ENCODE measurements around the gene TEX11.

The TEX11 gene

GRCh38 chrX:70504772-70505450, 403.6 kb downstream of the TEX11 start:
- H3K27ac ChIP-seq = no peak overlapping the region
- no peak for TF ChIP-seq CTCF (IDR thresholded peaks at IDR 0.05)
- no peak overlapping the region for H3K4me3 ChIP-seq
- H3K9me3 ChIP-seq = no peaks in the 10 kb centered on the region
- DNase-seq = no peak
- no peaks in the 10 kb centered on the region for H3K4me1 ChIP-seq
- intact Hi-C loops (cut with DNase I; ENCODE audit: low total_unique reads) = loop anchor here (5.0 kb wide), 1 partner anchor 58 kb away; no protein-coding TSS in a partner anchor
- peaks cover 0 to 50% (median 16%) of the 10 kb centered on the region in 3 donors for H3K36me3 ChIP-seq
- H3K27me3 ChIP-seq = no peaks in the 10 kb centered on the region

GRCh38 chrX:70500826-70501225, 407.7 kb downstream of the TEX11 start:
- H3K9me3 ChIP-seq = no peaks in the 10 kb centered on the region
- DNase-seq = no peak
- intact Hi-C loops (cut with DNase I; ENCODE audit: low total_unique reads) = loop anchor here (5.0 kb wide), 1 partner anchor 54 kb away; no protein-coding TSS in a partner anchor
- H3K4me1 ChIP-seq = no peaks in the 10 kb centered on the region
- no peak overlapping the region for H3K27ac ChIP-seq
- H3K36me3 ChIP-seq = peaks cover 0 to 81% (median 28%) of the 10 kb centered on the region in 3 donors
- no peak overlapping the region for H3K4me3 ChIP-seq
- H3K27me3 ChIP-seq = no peaks in the 10 kb centered on the region
- no peak for TF ChIP-seq CTCF (IDR thresholded peaks at IDR 0.05)

- no peak for TF ChIP-seq CTCF (IDR thresholded peaks at IDR 0.05)
- no peak overlapping the region for H3K27ac ChIP-seq
- intact Hi-C loops (cut with DNase I; ENCODE audit: low total_unique reads) = no loop called here
Measured at GRCh38 chrX:70498129-70498528, 410.4 kb downstream of the TEX11 start.

GRCh38 chrX:70497026-70497425, 411.5 kb downstream of the TEX11 start:
- H3K4me3 ChIP-seq = no peak overlapping the region
- TF ChIP-seq CTCF (IDR thresholded peaks at IDR 0.05) = no peak
- no peak for DNase-seq
- intact Hi-C loops (cut with DNase I; ENCODE audit: low total_unique reads) = no loop called here
- no peaks in the 10 kb centered on the region for H3K4me1 ChIP-seq
- H3K36me3 ChIP-seq = peaks cover 0 to 80% (median 43%) of the 10 kb centered on the region in 3 donors
- no peaks in the 10 kb centered on the region for H3K9me3 ChIP-seq
- no peaks in the 10 kb centered on the region for H3K27me3 ChIP-seq
- no peak overlapping the region for H3K27ac ChIP-seq

More at GRCh38 chrX:70498129-70498528, 410.4 kb downstream of the TEX11 start:
- H3K9me3 ChIP-seq = no peaks in the 10 kb centered on the region
- no peak overlapping the region for H3K4me3 ChIP-seq
- no peaks in the 10 kb centered on the region for H3K4me1 ChIP-seq
- no peaks in the 10 kb centered on the region for H3K27me3 ChIP-seq
- H3K36me3 ChIP-seq = peaks cover 0 to 83% (median 37%) of the 10 kb centered on the region in 3 donors
- no peak for DNase-seq

- intact Hi-C loops (cut with DNase I; ENCODE audit: low total_unique reads) = no loop called here
- DNase-seq = no peak
- Histone ChIP-seq H3K4me3 (no peak overlapping the region), H3K27ac (no peak overlapping the region), H3K4me1 (no peaks in the 10 kb centered on the region), H3K27me3 (no peaks in the 10 kb centered on the region), H3K9me3 (no peaks in the 10 kb centered on the region), H3K36me3 (peaks cover 0 to 79% (median 38%) of the 10 kb centered on the region in 3 donors)
- TF ChIP-seq CTCF (IDR thresholded peaks at IDR 0.05) = no peak
Measured at GRCh38 chrX:70496491-70496890, 412.0 kb downstream of the TEX11 start.
